Glutamatergic neuron (in vitro differentiated cells): ENCODE results near the gene ADRA2B. TPM values are rescaled to one million over a fixed set of nuclear protein-coding genes. Genes with fewer than 3 reads are reported as not detected.

Experiments
- DNase-seq: peaks from one replicate; pipeline ENCODE4 v3.0.0; 2022
- H3K27ac Mint-ChIP-seq: one replicate; pipeline ENCODE4 v1.8.0; 2020; ENCODE audit warnings: mild to moderate bottlenecking, mixed read lengths, inconsistent platforms; ENCODE audit not compliant: unreplicated experiment
- H3K27me3 Mint-ChIP-seq: one replicate; pipeline ENCODE4 v1.8.0; 2020; ENCODE audit warnings: mild to moderate bottlenecking, moderate library complexity, mixed read lengths, inconsistent platforms; ENCODE audit not compliant: unreplicated experiment
- H3K36me3 Mint-ChIP-seq: one replicate; pipeline ENCODE4 v1.8.0; 2020; ENCODE audit warnings: mild to moderate bottlenecking, mixed read lengths, inconsistent platforms; ENCODE audit not compliant: unreplicated experiment
- H3K4me1 Mint-ChIP-seq: one replicate; pipeline ENCODE4 v1.8.0; 2020; ENCODE audit warnings: mild to moderate bottlenecking, low read depth, mixed read lengths, inconsistent platforms; ENCODE audit not compliant: unreplicated experiment
- H3K4me3 Mint-ChIP-seq: one replicate; pipeline ENCODE4 v1.8.0; 2020; ENCODE audit warnings: mild to moderate bottlenecking, mixed read lengths, inconsistent platforms; ENCODE audit not compliant: unreplicated experiment
- H3K9me3 Mint-ChIP-seq: one replicate; pipeline ENCODE4 v1.8.0; 2020; ENCODE audit warnings: mild to moderate bottlenecking, moderate library complexity, mixed read lengths, inconsistent platforms; ENCODE audit not compliant: unreplicated experiment
- CTCF ChIP-seq: fragments of 200-600 bp; sonication (generic); IDR thresholded peaks from one replicate; pipeline ENCODE4 v1.5.0; 2021; ENCODE audit not compliant: partially characterized antibody, unreplicated experiment
- total RNA-seq: library from RNA; stranded (reverse); fragmentation: NEBNext Ultra II Directional; extraction: Animal tissue kit (Norgen Biotek cat#: 25700); gene quantifications from one replicate; pipeline ENCODE4 v1.2.1, GENCODE V29; 2021; ENCODE audit not compliant: unreplicated experiment

Gene ADRA2B
- total RNA-seq, 1 donor from 2014 or later: 0.91 TPM

GRCh38 chr2:96117701-96118588, 1.6 kb upstream of the ADRA2B start:
- peaks cover 12% of the 10 kb centered on the region for H3K36me3 Mint-ChIP-seq
- TF ChIP-seq CTCF: no peak
- no peak for DNase-seq
- peaks cover 21% of the 10 kb centered on the region for H3K27me3 Mint-ChIP-seq
- H3K9me3 Mint-ChIP-seq: peaks cover 10% of the 10 kb centered on the region
- H3K27ac Mint-ChIP-seq: no peak overlapping the region
- peaks cover 2% of the 10 kb centered on the region for H3K4me1 Mint-ChIP-seq
- H3K4me3 Mint-ChIP-seq: peak overlapping the region; percentile 59

- H3K36me3 Mint-ChIP-seq: peaks cover 12% of the 10 kb centered on the region
- H3K27me3 Mint-ChIP-seq: peaks cover 21% of the 10 kb centered on the region
- H3K27ac Mint-ChIP-seq: no peak overlapping the region
- no peak overlapping the region for H3K4me3 Mint-ChIP-seq
- peak; percentile 76 for DNase-seq
- H3K4me1 Mint-ChIP-seq: peaks cover 2% of the 10 kb centered on the region
- H3K9me3 Mint-ChIP-seq: peaks cover 10% of the 10 kb centered on the region
- peak; percentile 92 for TF ChIP-seq CTCF
Observed at GRCh38 chr2:96116879-96117533, 635 bp upstream of the ADRA2B start.

- peaks cover 16% of the 10 kb centered on the region for H3K27me3 Mint-ChIP-seq
- no peak for TF ChIP-seq CTCF
- H3K27ac Mint-ChIP-seq: no peak overlapping the region
- H3K4me1 Mint-ChIP-seq: peaks cover 2% of the 10 kb centered on the region
- peaks cover 12% of the 10 kb centered on the region for H3K36me3 Mint-ChIP-seq
- H3K9me3 Mint-ChIP-seq: peaks cover 10% of the 10 kb centered on the region
- no peak for DNase-seq
- peak overlapping the region; percentile 57 for H3K4me3 Mint-ChIP-seq
Observed at GRCh38 chr2:96115631-96116423, 544 bp downstream of the ADRA2B start.

GRCh38 chr2:96114903-96115581, 1.3 kb downstream of the ADRA2B start:
- peaks cover 13% of the 10 kb centered on the region for H3K27me3 Mint-ChIP-seq
- TF ChIP-seq CTCF: no peak
- peak overlapping the region; percentile 55 for H3K4me3 Mint-ChIP-seq
- DNase-seq: no peak
- peaks cover 2% of the 10 kb centered on the region for H3K4me1 Mint-ChIP-seq
- H3K27ac Mint-ChIP-seq: no peak overlapping the region
- H3K9me3 Mint-ChIP-seq: peaks cover 10% of the 10 kb centered on the region
- peaks cover 12% of the 10 kb centered on the region for H3K36me3 Mint-ChIP-seq
